HG03135 (cell line): Measurements from ENCODE around the gene TMEM141.
"Not testable (repeated sequence)": the region's sequence is repeated elsewhere in the genome, so short reads cannot be mapped to it uniquely, and the experiment has no call there.

Experiments
- ATAC-seq: cut with Tn5 transposase; IDR thresholded peaks from one replicate; pipeline ENCODE4 v1.9.1; 2021; ENCODE audit warnings: mild to moderate bottlenecking, moderate library complexity; ENCODE audit not compliant: unreplicated experiment

The TMEM141 gene

DNA sequence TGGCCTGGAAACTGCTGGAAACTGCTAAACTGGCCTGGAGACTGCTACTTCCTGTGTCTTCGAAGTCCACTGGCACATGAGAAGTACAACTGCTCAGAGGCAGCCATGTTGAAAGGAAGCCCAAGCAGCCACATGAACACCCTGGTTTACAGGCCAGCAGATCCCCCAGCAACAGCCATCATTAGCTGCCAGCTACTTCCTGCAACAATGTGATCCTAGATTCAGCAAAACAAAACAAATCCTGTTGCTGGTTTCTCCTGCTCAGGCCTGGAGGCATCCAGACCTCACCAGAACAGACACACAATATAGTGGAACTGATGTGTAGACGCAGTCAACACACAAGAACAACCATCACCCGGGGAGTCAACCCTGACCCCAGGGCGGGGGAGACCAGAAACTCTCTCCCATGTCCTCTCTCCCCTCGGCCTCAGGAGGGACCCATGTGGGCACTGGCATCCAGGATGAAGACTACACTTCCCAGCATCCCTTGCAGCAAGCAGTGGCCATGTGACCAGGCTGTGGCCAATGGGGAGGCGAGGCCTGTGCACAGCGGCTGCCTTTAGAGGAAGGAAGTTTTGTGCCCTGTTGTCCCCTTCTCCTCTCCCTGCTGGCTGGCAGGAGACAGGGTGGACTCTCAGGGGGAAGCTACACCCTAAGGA, 17.6 kb upstream of the TMEM141 start:
- ATAC-seq: no peak

DNA sequence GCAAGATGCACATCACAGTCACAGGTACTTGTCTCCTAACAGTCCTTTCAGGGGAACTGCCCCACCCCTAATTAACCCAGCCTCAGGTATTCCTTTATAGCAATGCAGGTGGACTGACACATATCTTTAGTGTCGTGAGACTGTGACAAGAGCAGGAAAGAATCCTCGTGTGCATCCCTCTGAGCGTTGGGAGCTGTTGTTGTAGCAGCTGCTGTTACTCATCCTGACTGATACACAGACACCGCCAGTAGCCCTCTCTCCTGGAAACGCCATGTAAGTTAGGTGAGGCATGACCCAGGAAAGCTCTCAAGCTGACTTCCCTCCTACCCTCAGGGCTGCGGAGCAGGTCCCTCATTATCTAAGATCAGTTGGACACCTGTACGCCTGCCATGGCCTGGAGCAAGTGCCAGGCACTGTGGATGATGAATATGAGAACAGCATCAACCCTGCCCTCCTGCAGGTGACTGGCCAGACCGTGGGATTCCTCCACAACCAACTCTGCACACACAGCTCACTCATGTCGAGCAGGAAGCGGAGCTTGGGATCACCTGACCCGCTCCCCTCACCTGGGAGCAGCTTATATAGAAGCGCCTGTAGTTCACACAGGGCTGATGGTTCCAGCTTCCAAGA, 16.6 kb upstream of the TMEM141 start:
- no peak for ATAC-seq

DNA sequence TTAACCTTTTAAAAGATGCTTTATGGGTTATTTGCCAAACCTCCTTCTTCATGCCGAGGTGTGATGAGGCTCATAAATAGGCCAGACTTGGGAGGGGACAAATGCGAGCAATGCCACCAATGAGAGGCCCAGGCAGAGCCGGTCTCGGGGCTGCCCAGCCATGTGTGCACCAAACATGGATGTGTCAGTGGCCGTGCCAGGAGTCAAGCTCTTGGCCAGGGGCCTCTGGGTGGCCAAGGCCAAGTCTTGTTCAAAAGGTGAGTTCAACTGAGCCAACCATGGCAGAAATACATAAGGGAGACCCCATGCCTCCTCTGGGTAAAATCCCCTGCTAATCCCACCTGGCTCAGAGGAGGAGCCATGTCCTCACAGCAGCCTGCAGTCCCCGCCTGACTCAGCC, 16.0 kb upstream of the TMEM141 start:
- no peak for ATAC-seq

DNA sequence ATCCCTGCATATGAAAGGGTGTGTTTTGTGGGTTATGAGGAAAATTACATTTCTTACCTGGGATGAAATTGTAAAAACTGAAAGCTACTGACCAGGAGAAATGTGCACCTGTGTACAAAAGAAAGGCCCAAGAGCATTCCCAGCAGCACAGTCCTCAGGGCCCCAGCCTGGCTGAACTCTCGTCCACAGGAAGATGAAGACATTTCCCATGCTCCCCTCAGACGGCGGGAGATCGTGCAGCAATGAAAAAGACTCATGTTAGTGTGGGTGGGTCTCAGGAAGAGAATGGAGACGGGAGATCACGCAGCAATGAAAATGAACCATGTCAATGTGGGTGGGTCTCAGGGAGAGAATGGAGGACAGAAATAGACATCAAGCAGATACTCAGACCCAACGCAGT, 14.2 kb upstream of the TMEM141 start:
- ATAC-seq: no peak

DNA sequence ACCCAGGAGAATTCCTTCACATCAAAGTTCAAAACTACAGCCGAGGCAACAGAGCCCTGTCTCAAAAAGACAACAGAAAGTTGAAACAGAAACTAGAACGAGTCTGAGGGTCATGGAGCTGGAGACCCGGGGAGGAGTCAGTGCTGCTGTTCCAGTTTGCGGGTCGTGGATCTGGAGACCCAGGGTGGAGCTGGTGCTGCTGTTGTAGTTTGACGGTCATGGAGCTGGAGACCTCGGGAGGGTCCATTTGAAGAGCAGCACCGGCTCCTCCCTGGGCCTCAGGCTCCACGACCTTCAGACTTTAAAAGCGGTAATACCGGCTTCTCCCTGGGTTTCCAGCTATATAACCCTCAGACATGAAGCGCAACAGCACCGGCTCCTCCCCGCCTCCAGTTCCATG, 13.8 kb upstream of the TMEM141 start:
- no peak for ATAC-seq

DNA sequence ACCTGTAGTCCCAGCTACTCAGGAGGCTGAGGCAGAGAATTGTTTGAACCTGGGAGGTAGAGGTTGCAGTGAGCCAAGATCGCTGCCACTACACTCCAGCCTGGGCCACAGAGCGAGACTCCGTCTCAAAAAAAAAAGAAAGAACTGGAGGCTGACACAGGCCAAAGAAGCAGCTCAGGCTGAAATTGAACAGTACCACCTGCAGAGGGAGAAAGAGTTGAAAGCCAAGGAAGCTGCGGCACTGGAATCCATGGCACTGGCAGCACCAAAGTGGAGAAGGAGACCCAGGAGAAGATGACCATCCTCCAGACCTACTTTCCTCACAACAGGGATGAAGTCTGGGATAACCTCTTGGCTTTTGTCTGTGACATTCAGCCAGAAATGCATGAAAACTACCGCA, 11.3 kb upstream of the TMEM141 start:
- ATAC-seq: no peak

DNA sequence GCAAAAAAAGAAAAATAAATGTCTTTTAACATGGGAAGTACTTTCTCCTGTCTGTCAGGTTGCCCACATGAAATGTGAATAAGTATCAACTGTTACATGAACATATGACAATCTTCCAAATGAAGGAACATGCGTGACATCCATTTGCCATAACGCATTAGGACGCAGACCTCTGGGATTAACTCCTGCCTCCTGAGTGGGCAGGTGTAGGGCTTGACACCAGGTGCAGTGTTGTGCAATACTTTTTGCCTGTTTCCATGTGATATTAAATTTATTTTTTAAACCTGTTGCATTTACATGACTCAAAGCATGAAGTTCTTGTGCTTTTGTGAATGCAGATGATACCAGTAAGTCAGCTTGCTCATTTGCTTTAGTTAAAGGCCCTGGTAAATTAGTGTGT, 8.7 kb upstream of the TMEM141 start:
- ATAC-seq: no peak

DNA sequence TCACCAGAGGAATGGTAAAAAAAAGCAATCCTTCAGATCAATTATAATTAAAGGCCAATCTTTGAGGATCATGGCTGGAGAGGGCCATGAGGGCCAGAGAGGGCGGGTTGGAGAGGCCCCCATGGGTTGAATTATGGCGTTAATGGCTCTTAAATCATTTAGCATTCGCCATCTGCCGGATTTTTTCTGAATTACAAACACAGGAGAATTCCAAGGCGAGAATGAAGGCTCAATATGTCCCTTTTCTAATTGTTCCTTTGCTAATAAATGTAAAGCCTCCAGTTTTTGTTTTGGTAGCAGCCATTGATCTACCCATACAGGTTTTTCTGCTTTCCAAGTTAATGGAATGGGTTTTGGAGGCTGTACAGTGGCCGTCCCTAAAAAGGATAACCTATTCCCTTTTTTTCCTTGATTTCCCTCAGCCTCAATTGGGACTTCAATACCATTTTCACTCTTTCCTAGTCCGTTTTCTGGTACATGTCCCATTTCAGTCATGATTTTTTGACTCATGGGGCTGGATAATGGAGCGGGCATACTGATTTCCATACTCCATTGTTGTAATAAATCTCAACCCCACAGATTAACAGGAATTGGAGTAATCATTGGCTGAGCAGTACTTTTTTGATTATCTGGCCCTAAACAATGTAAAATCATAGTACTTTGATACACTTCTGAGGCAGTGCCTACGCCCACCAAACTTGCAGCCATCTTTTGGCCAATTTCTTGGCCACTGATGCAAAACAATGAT, 6.7 kb upstream of the TMEM141 start:
- ATAC-seq: no peak

DNA sequence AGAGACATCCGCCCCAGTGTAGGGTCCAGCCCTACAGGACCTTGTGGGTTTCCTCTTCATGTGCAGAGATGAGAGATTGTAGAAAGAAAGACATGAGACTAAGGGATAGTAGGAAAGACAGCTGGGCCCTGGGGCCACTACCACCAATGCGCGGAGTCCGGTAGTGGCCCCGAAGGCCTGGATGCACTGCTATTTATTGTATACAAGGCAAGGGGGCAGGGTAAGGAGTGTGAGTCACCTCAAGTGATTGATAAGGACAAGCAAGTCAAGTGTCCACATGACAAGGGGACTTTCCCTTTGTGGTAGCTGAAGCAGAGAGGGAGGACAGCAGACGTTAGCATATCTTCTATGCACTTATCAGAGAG, 6.2 kb upstream of the TMEM141 start:
- no peak for ATAC-seq

DNA sequence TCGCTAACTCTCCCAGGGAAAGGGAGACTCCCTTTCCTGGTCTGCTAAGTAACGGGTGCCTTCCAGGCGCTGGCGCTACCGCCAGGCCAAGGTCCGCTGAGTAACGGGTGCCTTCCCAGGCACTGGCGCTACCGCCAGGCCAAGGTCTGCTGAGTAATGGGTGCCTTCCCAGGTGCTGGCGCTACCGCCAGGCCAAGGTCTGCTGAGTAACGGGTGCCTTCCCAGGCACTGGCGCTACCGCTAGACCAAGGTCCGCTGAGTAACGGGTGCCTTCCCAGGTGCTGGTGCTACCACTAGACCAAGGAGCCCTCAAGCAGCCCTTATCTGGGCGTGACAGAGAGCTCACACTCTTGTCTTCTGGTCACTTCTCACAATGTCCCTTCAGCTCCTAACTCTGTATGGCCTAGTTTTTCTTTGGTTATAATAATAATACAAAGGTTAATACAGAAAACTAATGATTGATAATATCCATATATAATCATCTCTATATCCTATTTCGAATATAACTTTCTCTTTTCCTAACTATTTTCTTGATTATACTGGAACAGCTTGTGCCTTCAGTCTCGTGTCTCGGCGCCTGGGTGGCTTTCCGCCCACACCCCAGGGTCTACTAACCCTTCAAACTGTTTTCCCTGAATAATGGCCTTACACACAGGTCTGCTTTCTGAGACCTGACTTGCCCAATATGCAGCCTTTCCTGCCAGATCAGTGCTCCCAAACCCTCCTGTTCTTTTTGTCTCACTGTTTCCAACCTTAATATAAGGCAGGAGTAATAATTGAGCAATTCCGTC, 5.4 kb upstream of the TMEM141 start:
- ATAC-seq: not testable (repeated sequence)

DNA sequence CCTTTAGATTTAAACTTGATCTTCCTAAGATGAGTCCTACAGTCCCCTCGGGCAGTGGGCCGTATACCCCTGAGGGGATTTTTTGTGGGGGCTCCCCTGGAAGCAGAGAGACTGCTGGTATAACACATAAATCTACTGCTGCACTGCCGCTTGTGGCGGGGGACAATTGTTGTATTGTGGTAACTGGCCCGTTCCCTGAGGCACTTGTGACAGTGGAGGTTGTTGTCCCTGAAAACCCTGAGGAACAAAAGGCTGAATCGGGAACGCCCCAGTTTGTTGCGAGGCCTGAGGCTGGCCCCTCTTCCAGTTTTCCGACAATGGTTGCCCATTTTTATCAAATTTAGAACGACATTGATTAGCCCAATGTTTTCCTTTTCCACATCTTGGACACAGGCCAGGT, 4.7 kb upstream of the TMEM141 start:
- ATAC-seq: no peak

DNA sequence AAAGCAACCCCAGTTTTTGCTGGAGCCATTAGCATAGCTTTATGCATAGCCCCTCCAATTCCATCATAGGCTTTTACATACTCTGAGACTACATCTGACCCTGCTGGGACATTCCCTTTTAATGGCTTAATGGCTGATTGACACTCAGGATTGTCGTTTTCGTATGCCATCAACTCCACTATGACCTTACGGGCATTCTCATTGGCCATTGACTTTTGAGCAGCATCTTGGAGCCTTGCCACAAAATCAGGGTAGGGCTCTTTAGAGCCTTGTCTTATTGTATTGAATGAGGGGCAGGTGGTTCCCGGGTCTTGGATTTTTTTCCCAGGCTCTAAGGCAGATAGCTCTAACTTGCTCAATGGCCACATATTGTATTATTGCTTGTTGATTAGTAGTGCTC, 4.2 kb upstream of the TMEM141 start:
- not testable (repeated sequence) for ATAC-seq

DNA sequence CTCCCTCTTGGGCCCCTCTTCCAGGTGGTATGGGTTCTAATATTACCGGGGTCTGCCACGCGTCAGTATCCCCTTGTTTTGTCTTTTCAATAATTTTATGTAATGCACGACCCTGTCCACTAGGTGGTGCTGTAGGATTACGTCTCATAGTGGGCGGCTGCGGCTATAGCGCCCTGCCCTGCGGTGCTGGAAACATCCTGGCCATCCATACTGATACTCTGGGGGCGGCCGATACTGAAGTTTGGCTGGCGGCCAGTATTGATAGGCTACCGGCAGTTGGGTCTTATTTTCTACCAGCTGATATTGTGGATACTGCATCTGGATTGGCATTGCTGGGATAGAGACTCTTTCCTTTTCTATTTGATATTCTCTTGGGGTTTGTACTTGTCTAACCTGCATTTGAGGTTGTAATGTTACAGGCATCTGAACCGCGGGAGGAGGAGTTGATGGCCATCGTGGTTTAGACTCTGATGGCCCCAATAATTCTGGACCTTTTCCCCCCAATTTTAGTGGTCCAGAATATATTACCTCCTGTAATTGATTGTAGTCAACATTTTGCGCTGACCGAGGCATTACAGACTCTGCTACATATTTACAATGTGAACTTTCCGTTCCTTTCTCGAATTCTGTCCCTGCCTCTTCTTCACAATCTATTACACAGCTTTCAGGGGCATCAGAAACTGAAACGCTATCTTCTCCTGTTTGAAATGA, 3.3 kb upstream of the TMEM141 start:
- no peak for ATAC-seq

DNA sequence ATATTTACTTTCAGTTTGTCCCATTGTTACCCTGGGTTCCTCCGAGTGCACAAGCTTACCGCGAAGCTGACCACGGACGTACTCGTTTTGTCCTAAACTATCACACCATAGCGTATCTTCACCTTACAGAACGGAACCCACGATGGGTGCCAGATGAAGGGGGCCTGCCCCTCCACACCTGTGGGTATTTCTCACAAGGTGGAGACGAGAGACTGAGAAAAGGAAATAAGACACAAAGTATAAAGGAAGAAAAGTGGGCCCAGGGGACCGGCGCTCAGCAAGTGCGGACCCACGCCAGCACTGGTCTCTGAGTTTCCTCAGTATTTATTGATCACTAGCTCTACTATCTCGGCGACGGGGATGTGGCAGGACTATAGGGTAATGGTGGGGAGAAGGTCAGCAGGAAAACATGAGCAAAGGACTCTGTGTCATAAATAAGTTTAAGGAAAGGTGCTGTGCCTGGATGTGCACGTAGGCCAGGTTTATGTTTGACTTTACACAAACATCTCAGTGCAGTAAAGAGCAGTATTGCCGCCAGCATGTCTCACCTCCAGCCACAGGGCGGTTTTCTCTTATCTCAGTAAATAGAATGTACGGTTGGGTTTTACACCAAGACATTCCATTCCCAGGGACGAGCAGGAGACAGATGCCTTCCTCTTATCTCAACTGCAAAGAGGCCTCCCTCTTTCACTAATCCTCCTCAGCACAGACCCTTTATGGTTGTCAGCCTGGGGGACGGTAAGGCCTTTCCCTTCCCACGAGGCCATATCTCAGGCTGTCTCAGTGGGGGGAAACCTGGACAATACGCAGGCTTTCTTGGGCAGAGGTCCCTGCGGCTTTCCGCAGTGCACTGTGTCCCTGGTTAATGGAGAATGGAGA, 2.3 kb upstream of the TMEM141 start:
- ATAC-seq: not testable (repeated sequence)

DNA sequence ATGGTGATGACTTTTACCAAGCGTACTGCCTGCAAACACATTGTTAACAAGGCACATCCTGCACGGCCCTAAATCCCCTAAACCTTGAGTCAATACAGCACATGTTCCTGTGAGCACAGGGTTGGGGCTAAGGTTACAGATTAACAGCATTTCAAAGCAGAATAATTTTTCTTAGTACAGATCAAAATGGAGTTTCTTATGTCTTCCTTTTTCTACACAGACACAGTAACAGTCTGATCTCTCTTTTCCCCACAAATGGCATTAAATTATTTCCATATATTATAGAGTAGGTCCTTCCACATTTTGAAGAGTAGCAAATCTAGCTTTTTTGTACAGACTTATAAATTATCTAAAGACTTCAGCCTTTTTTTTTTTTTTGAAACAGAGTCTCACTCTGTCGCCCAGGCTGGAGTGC, 1.6 kb upstream of the TMEM141 start:
- ATAC-seq: no peak

DNA sequence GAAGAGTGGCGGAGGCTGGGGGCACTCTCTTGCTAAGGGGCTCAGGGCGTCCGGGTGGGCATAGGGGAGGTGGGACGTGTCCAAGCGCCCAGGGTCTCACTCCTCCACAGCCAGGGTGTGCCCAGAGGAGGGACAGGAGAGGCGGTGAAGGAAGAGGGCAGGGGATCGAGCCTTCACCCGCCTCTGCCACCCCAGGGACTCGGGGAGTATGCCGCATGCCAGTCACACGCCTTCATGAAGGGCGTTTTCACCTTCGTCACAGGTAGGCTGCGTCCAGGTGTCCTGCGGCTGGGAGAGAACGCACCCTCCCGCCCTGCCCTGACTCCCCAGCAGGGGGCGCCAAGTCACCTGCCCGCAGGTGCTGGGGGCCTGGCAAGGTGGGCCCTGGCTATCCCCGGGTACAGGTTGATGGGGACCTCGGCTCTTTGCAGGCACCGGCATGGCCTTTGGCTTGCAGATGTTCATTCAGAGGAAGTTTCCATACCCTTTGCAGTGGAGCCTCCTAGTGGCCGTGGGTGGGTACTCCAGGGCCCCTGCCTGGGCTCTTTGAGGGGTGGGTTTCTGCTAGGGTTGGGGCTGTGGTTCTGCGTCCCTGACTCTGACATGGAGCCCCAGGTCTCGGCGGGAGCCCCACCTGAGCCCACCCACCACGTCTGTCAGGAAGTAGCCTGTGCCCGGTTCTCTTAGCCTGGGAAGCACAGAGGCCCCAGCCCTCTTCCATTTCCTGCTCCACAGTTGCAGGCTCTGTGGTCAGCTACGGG, 552 bp downstream of the TMEM141 start:
- no peak for ATAC-seq

DNA sequence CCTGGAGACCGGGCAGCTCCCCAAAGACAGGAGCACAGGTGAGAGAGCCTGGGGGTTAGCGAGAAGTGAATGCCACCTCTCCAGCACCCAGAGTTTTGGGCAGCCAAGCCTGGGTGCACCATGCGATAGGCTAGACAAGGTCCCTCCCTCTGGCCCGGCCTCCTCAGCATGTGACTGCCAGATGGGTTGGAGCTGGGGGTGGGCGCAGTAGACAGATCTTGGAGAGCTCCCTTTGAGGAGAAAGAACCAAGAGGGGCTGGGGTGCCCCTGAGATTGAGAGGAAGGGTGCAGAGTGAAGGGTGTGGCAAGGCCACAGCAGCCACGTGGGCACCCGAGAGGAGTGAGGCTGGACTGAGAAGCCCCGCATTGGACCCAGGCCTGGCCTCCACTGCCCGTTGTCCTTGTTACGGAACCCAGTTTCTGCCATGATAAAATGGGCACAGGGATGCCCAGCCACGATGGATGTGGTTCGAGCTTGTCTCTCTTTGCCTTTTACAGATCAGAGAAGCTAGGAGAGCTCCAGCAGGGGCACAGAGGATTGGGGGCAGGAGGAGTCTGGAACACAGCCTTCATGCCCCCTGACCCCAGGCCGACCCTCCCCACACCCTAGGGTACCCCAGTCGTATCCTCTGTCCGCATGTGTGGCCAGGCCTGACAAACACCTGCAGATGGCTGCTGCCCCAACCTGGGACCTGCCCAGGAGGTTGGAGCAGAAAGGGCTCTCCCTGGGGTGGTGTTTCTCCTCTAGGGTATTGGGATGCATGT, 1.4 kb downstream of the TMEM141 start:
- ATAC-seq: no peak
